Keratinocyte (primary cell): Measurements from ENCODE around the gene MPV17L2. TPM values are rescaled to one million over a fixed set of nuclear protein-coding genes. Genes with fewer than 3 reads are reported as not detected.

Experiments used
- DNase-seq: peaks from one replicate; pipeline ENCODE4 v3.0.0-alpha.2; 2011; ENCODE audit warnings: low read depth, missing footprints, low spot score
- FAIRE-seq: peaks from 2 replicates; lab custom pipeline; 2011; peaks lifted over from hg19 to GRCh38; lab: Jason Lieb, UNC
- H2AFZ ChIP-seq: 2 replicates; pipeline ENCODE4 v1.6.0; 2012; ENCODE audit warnings: low read length, control low read depth, inconsistent platforms; ENCODE audit not compliant: control insufficient read depth
- H3K27ac ChIP-seq: 2 replicates; pipeline ENCODE4 v1.5.1; 2011; ENCODE audit warnings: low read length; ENCODE audit not compliant: control insufficient read depth, insufficient read depth
- H3K27me3 ChIP-seq: 3 replicates; pipeline ENCODE4 v1.6.0; 2011; ENCODE audit warnings: low read length; ENCODE audit not compliant: control insufficient read depth, insufficient read depth; ENCODE audit errors: extremely low read depth
- H3K36me3 ChIP-seq, 2 experiments: 2 replicates in 1 of 2; 3 replicates in 1 of 2; pipeline ENCODE4 v1.5.1; 2011; ENCODE audit warnings: low read length in 2 of 2, mild to moderate bottlenecking in 1 of 2; ENCODE audit not compliant: control insufficient read depth in 2 of 2, insufficient read depth in 2 of 2; ENCODE audit errors: extremely low read depth in 1 of 2
- H3K4me1 ChIP-seq: 3 replicates; pipeline ENCODE4 v1.5.1; 2011; ENCODE audit warnings: low read length; ENCODE audit not compliant: control insufficient read depth, insufficient read depth; ENCODE audit errors: extremely low read depth
- H3K4me2 ChIP-seq: 3 replicates; pipeline ENCODE4 v1.6.0; 2011; ENCODE audit warnings: low read depth, low read length; ENCODE audit not compliant: control insufficient read depth, insufficient read depth; ENCODE audit errors: extremely low read depth
- H3K4me3 ChIP-seq, 3 experiments: fragments of 200-600 bp in 1 of 3; sonication (generic) in 1 of 3; 2 replicates in 2 of 3; 3 replicates in 1 of 3; pipeline ENCODE4 v1.5.1; 2011 to 2016; ENCODE audit warnings: low read length in 3 of 3, mild to moderate bottlenecking in 3 of 3, control low read depth in 2 of 3, inconsistent platforms in 1 of 3, low read depth in 1 of 3, mixed read lengths in 1 of 3, mixed run types in 1 of 3, moderate library complexity in 1 of 3; ENCODE audit not compliant: control insufficient read depth in 2 of 3, insufficient read depth in 2 of 3; ENCODE audit errors: extremely low read depth in 1 of 3
- H3K79me2 ChIP-seq: 2 replicates; pipeline ENCODE4 v1.6.0; 2012; ENCODE audit warnings: low read length; ENCODE audit not compliant: control insufficient read depth, insufficient read depth
- H3K9ac ChIP-seq: 3 replicates; pipeline ENCODE4 v1.6.0; 2011; ENCODE audit warnings: low read length; ENCODE audit not compliant: control insufficient read depth, insufficient read depth; ENCODE audit errors: extremely low read depth
- H3K9me1 ChIP-seq: 3 replicates; pipeline ENCODE4 v1.6.0; 2011; ENCODE audit warnings: low read length; ENCODE audit not compliant: control insufficient read depth, insufficient read depth; ENCODE audit errors: extremely low read depth
- H3K9me3 ChIP-seq: 2 replicates; pipeline ENCODE4 v1.5.1; 2012; ENCODE audit warnings: low read depth, low read length; ENCODE audit not compliant: control insufficient read depth
- H4K20me1 ChIP-seq: 3 replicates; pipeline ENCODE4 v1.6.0; 2011; ENCODE audit warnings: low read length; ENCODE audit not compliant: control insufficient read depth, insufficient read depth; ENCODE audit errors: extremely low read depth
- EZH2 ChIP-seq: IDR thresholded peaks from one replicate; pipeline ENCODE4 v1.6.1; 2012; ENCODE audit warnings: inconsistent platforms, mild to moderate bottlenecking, low read length, moderate library complexity
- dilution Hi-C: fragments of 300-500 bp; cut with MboI; formaldehyde crosslinking; loops from one replicate; pipeline ENCODE4 v1.7.0; 2020; ENCODE audit warnings: low sequenced_read_pairs; ENCODE audit not compliant: extremely low pct_ligation_motif_present
- polyA plus RNA-seq, 5 experiments: library from polyadenylated mRNA; depleted of rRNA in 3 of 5; stranded (reverse) in 3 of 5; stranded (forward) in 1 of 5; unstranded in 1 of 5; fragments of >200 nt; gene quantifications; 1 replicate in 1 of 5; 2 replicates in 3 of 5; 3 replicates in 1 of 5; pipeline versions ENCODE4 v1.2.1 to v1.2.3, GENCODE V29; 2011 to 2012; ENCODE audit warnings: missing spikeins in 2 of 5, low read depth in 1 of 5, low replicate concordance in 1 of 5
- TF ChIP-seq, protein P1 (sequence below), 3 experiments: IDR thresholded peaks in 1 of 3; conservative IDR thresholded peaks in 1 of 3; optimal IDR thresholded peaks in 1 of 3; 2 replicates in 2 of 3; 3 replicates in 1 of 3; pipeline versions ENCODE3 to v1.5.1; 2011; ENCODE audit warnings: low read length in 3 of 3, mild to moderate bottlenecking in 3 of 3, moderate library complexity in 2 of 3, control low read depth in 1 of 3, inconsistent platforms in 1 of 3; ENCODE audit not compliant: insufficient read depth in 2 of 3; ENCODE audit errors: extremely low read depth in 1 of 3

Gene MPV17L2
- polyA plus RNA-seq, 1 donor (not counting 4 experiments of a cell fraction or from before 2014, with no cell fraction given), result 26.3 TPM

DNA sequence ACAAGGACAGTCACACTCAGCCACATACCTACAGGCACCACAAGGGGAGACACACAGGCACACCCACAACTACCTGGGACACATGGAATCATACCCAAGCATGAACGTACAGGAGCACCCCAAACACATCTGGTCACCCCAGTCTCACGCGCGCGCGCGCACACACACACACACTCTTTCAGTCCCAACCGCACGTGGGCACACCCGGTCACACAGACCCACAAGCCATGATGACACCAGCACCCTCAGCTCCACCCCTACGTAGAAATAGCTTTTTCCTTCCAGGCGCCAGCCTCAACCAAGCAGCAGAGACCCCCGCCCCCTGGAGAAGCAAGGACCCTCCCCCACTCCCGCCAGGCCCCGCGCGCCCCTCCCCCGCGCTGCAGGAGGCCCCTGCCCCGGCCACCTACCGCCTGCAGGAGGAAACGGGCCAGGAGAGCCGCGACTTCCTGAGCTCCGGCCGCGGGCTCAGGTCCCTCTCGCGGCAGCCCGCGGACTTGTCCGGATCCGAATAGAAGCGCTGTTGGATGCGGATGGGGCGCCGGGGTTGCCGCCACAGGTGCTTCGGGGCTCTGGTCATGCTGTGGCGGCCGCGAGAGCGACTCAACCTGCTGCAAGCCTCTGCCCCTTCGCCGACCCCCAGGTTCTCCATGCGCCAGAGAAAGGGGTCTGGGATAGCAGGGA, 39.7 kb downstream of the MPV17L2 start:
- TF ChIP-seq EZH2, result no peak
- TF ChIP-seq, protein P1, sequence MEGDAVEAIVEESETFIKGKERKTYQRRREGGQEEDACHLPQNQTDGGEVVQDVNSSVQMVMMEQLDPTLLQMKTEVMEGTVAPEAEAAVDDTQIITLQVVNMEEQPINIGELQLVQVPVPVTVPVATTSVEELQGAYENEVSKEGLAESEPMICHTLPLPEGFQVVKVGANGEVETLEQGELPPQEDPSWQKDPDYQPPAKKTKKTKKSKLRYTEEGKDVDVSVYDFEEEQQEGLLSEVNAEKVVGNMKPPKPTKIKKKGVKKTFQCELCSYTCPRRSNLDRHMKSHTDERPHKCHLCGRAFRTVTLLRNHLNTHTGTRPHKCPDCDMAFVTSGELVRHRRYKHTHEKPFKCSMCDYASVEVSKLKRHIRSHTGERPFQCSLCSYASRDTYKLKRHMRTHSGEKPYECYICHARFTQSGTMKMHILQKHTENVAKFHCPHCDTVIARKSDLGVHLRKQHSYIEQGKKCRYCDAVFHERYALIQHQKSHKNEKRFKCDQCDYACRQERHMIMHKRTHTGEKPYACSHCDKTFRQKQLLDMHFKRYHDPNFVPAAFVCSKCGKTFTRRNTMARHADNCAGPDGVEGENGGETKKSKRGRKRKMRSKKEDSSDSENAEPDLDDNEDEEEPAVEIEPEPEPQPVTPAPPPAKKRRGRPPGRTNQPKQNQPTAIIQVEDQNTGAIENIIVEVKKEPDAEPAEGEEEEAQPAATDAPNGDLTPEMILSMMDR (optimal IDR thresholded peaks at IDR 0.05 in 1 of 3, IDR thresholded peaks at IDR 0.05 in 1 of 3, conservative IDR thresholded peaks at IDR 0.05 in 1 of 3; ENCODE audit: extremely low read depth in 1 of 3, insufficient read depth in 2 of 3, low read length in 3 of 3), result no peak
- dilution Hi-C loops, result no loop called here
- Histone ChIP-seq H3K79me2 (no peaks in the 10 kb centered on the region), H3K9me3 (no peaks in the 10 kb centered on the region), H4K20me1 (no peaks in the 10 kb centered on the region), H3K4me2 (no peak overlapping the region), H3K36me3 (no peaks in the 10 kb centered on the region), H3K9me1 (no peaks in the 10 kb centered on the region), H3K27ac (no peak overlapping the region), H3K27me3 (peaks cover 20% of the 10 kb centered on the region), H3K4me1 (no peaks in the 10 kb centered on the region), H2AFZ (no peak overlapping the region), H3K4me3 (no peak overlapping the region), H3K9ac (no peak overlapping the region)
- FAIRE-seq (no peak), DNase-seq (no peak)

DNA sequence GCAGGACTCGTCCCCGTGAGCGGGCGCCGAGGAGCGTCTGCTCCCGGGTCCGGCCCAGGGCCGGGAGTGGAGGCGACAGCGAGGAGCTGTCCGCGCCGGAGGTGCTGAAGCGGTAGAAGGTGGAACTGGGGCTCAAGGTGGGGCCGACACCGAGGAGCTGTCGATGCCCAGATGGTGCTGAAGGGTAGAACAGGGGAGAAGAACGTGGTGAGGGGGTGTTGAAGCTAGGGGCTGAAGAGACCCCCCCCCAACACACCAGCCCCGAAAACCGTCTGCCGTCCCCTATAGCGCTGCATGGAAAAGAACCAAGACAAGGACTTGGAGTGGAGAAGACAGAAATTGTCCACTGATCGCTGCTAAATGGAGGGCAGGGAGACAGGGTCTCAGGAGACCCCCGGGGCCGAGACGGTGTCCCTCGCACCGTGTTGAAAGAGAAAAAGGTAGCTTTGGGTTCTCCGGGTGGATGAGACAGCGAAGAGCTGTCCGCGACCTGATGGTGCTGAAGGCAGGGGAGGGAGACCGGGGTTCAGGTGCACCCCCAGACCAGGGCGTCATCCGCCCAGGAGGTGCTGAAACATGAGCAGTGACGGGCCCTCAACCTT, 40.3 kb downstream of the MPV17L2 start:
- dilution Hi-C loops, result no loop called here
- no peak overlapping the region for H2AFZ ChIP-seq
- TF ChIP-seq, protein P1 (optimal IDR thresholded peaks at IDR 0.05 in 1 of 3, IDR thresholded peaks at IDR 0.05 in 1 of 3, conservative IDR thresholded peaks at IDR 0.05 in 1 of 3; ENCODE audit: extremely low read depth in 1 of 3, insufficient read depth in 2 of 3, low read length in 3 of 3), result no peak
- TF ChIP-seq EZH2, result no peak
- no peaks in the 10 kb centered on the region for H3K79me2 ChIP-seq
- H4K20me1 ChIP-seq, result no peaks in the 10 kb centered on the region
- no peak overlapping the region for H3K4me3 ChIP-seq
- FAIRE-seq (no peak), DNase-seq (no peak)
- H3K4me1 ChIP-seq, result no peaks in the 10 kb centered on the region
- H3K27me3 ChIP-seq, result peaks cover 20% of the 10 kb centered on the region
- no peak overlapping the region for H3K9ac ChIP-seq
- H3K9me3 ChIP-seq, result no peaks in the 10 kb centered on the region
- no peaks in the 10 kb centered on the region for H3K9me1 ChIP-seq
- H3K36me3 ChIP-seq, result no peaks in the 10 kb centered on the region
- no peak overlapping the region for H3K27ac ChIP-seq
- H3K4me2 ChIP-seq, result no peak overlapping the region
